ENCODE results near the gene LLGL1. TPM values are rescaled to one million over a fixed set of nuclear protein-coding genes. Genes with fewer than 3 reads are reported as not detected.

The LLGL1 gene
- total and polyA plus RNA-seq, 2 donors (not counting 1 experiment from before 2014, with no cell fraction given): 15.1 to 32.2 TPM

DNA sequence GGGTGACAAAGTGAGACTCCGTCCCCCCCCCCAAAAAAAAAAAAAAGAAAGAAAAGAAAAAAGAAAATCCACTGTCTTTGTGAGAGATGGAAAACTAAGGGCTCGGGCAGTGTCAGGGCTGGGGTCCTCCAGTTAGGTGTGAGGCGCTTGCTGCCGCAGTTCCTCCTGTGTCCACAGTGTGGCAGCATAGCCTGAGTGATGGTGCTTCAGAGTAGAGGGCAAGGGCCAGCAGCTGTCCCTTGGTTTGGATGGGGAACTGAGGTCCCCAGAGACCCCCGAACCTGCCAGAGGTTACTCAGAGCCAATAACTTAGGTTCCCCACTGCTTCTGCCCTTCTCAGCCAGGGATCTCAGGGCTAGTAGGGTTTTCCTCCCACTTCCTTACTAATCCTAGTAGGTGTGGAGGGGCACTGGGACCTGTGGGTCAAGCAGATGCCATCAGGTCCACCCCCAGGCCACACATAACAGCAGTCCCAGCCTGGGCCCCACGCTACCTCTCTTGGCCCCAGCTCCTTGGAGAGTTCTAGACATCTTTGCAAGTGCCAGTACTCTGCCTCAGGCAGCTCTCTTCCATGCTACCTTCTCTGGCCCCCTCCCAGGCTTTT lies 7.9 kb upstream of the LLGL1 start:
- H3K36me3 ChIP-seq (ENCODE audit: control insufficient read depth, insufficient read depth, low read length): no peaks in the 10 kb centered on the region
- no peaks in the 10 kb centered on the region for H4K20me1 ChIP-seq (ENCODE audit: control insufficient read depth, extremely low read depth, insufficient read depth, low read length)
- no peak overlapping the region for H3K27ac ChIP-seq (ENCODE audit: insufficient read depth, low read length)
- H3K4me3 ChIP-seq (replicated peaks in 1 of 4; ENCODE audit: control extremely low read depth in 1 of 4, insufficient read depth in 1 of 4, low read depth in 3 of 4, low read length in 4 of 4): no peak overlapping the region
- peak; percentile 37 to 51 for DNase-seq (ENCODE audit: low read depth in 2 of 2)
- H3K79me2 ChIP-seq (ENCODE audit: control insufficient read depth, insufficient read depth, low read length): no peaks in the 10 kb centered on the region
- no peak overlapping the region for H2AFZ ChIP-seq (ENCODE audit: low read length)
- TF ChIP-seq EZH2 (IDR thresholded peaks at IDR 0.05; ENCODE audit: low read length, missing control alignments): no peak
- TF ChIP-seq, protein P1, sequence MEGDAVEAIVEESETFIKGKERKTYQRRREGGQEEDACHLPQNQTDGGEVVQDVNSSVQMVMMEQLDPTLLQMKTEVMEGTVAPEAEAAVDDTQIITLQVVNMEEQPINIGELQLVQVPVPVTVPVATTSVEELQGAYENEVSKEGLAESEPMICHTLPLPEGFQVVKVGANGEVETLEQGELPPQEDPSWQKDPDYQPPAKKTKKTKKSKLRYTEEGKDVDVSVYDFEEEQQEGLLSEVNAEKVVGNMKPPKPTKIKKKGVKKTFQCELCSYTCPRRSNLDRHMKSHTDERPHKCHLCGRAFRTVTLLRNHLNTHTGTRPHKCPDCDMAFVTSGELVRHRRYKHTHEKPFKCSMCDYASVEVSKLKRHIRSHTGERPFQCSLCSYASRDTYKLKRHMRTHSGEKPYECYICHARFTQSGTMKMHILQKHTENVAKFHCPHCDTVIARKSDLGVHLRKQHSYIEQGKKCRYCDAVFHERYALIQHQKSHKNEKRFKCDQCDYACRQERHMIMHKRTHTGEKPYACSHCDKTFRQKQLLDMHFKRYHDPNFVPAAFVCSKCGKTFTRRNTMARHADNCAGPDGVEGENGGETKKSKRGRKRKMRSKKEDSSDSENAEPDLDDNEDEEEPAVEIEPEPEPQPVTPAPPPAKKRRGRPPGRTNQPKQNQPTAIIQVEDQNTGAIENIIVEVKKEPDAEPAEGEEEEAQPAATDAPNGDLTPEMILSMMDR (conservative IDR thresholded peaks at IDR 0.05 in 1 of 2, IDR thresholded peaks at IDR 0.05 in 1 of 2; ENCODE audit: low read depth in 1 of 2, low read length in 2 of 2): peak; percentile 90 to 99
- H3K9ac ChIP-seq (ENCODE audit: insufficient read depth, low read length): no peak overlapping the region
- H3K9me3 ChIP-seq (ENCODE audit: control insufficient read depth, insufficient read depth, low read depth, low read length): no peaks in the 10 kb centered on the region
- no peak overlapping the region for H3K4me2 ChIP-seq (ENCODE audit: extremely low read depth, insufficient read depth, low read length)
- no peaks in the 10 kb centered on the region for H3K27me3 ChIP-seq (ENCODE audit: control insufficient read depth, insufficient read depth, low read length)
- H3K4me1 ChIP-seq (ENCODE audit: control insufficient read depth, extremely low read depth, insufficient read depth, low read length): peaks cover 16% of the 10 kb centered on the region

DNA sequence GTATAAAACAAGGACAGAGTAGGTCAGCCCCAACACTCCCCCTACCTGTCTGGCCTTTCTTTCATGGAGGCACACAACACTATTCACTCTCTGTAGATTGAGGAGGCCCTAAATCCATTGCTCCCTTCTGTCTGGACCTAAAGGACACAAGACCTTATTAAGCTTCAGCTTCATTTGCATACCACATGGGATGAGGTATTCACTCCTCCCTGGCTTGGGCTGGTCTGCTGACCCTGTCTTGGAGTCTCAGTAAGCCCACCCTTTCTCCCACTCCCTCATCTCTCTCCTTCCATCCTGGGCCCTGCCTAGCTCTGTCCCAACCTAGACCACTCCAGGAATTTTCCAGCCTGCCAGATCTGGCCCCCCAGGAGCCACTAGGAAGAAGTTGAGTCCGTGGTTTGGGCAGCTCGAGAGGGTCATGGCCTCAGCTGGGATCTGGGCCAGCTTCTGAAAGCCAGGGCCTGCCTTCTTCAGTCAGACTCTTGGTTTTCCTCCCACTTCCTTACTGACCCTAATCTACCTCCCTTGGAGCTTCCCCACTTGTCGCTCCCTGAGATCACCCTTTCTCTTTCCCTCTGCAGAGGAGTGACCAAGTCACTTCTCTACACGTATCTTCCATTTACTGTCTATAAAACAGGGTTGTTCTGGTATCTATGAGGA lies 6.5 kb upstream of the LLGL1 start:
- Histone ChIP-seq H2AFZ (ENCODE audit: low read length) (no peak overlapping the region), H3K79me2 (ENCODE audit: control insufficient read depth, insufficient read depth, low read length) (no peaks in the 10 kb centered on the region), H3K27ac (ENCODE audit: insufficient read depth, low read length) (no peak overlapping the region), H3K36me3 (ENCODE audit: control insufficient read depth, insufficient read depth, low read length) (no peaks in the 10 kb centered on the region), H3K9ac (ENCODE audit: insufficient read depth, low read length) (no peak overlapping the region), H3K27me3 (ENCODE audit: control insufficient read depth, insufficient read depth, low read length) (no peaks in the 10 kb centered on the region), H3K4me1 (ENCODE audit: control insufficient read depth, extremely low read depth, insufficient read depth, low read length) (peaks cover 17% of the 10 kb centered on the region), H3K4me2 (ENCODE audit: extremely low read depth, insufficient read depth, low read length) (no peak overlapping the region), H3K4me3 (replicated peaks in 1 of 4; ENCODE audit: control extremely low read depth in 1 of 4, insufficient read depth in 1 of 4, low read depth in 3 of 4, low read length in 4 of 4) (no peak overlapping the region), H4K20me1 (ENCODE audit: control insufficient read depth, extremely low read depth, insufficient read depth, low read length) (no peaks in the 10 kb centered on the region), H3K9me3 (ENCODE audit: control insufficient read depth, insufficient read depth, low read depth, low read length) (no peaks in the 10 kb centered on the region)
- TF ChIP-seq EZH2 (IDR thresholded peaks at IDR 0.05; ENCODE audit: low read length, missing control alignments): no peak
- TF ChIP-seq, protein P1 (conservative IDR thresholded peaks at IDR 0.05 in 1 of 2, IDR thresholded peaks at IDR 0.05 in 1 of 2; ENCODE audit: low read depth in 1 of 2, low read length in 2 of 2): no peak
- DNase-seq (ENCODE audit: low read depth in 2 of 2): peak; percentile 44 to 68

DNA sequence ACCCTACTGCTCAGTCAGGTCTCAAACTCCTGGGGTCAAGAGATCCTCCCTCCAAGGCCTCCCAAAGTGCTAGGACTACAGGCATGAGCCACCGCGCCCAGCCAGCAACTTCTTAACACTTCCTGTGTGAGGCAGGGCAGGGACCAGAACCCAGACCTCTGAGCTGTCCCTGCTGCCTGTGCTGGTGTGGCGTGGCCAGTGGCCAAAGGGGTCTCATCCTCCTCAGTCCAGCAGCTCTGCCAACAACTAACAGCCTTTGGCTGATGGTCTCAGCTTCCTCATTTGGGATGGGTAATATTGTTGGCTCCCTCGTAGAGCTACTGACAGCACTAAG lies 1.4 kb upstream of the LLGL1 start:
- H4K20me1 ChIP-seq (ENCODE audit: control insufficient read depth, extremely low read depth, insufficient read depth, low read length): no peaks in the 10 kb centered on the region

More for the DNA sequence above, 1.4 kb upstream of the LLGL1 start:
- H3K27me3 ChIP-seq (ENCODE audit: control insufficient read depth, insufficient read depth, low read length): no peaks in the 10 kb centered on the region
- peak overlapping the region; percentile 97 for H2AFZ ChIP-seq (ENCODE audit: low read length)
- H3K27ac ChIP-seq (ENCODE audit: insufficient read depth, low read length): no peak overlapping the region
- peaks cover 2% of the 10 kb centered on the region for H3K36me3 ChIP-seq (ENCODE audit: control insufficient read depth, insufficient read depth, low read length)
- H3K4me1 ChIP-seq (ENCODE audit: control insufficient read depth, extremely low read depth, insufficient read depth, low read length): peaks cover 22% of the 10 kb centered on the region
- no peak for TF ChIP-seq EZH2 (IDR thresholded peaks at IDR 0.05; ENCODE audit: low read length, missing control alignments)
- TF ChIP-seq, protein P1 (conservative IDR thresholded peaks at IDR 0.05 in 1 of 2, IDR thresholded peaks at IDR 0.05 in 1 of 2; ENCODE audit: low read depth in 1 of 2, low read length in 2 of 2): no peak
- H3K4me3 ChIP-seq (replicated peaks in 1 of 4; ENCODE audit: control extremely low read depth in 1 of 4, insufficient read depth in 1 of 4, low read depth in 3 of 4, low read length in 4 of 4): no peak overlapping the region
- no peak overlapping the region for H3K9ac ChIP-seq (ENCODE audit: insufficient read depth, low read length)
- no peaks in the 10 kb centered on the region for H3K9me3 ChIP-seq (ENCODE audit: control insufficient read depth, insufficient read depth, low read depth, low read length)
- no peak for DNase-seq (ENCODE audit: low read depth in 2 of 2)
- no peak overlapping the region for H3K4me2 ChIP-seq (ENCODE audit: extremely low read depth, insufficient read depth, low read length)
- peaks cover 11% of the 10 kb centered on the region for H3K79me2 ChIP-seq (ENCODE audit: control insufficient read depth, insufficient read depth, low read length)

Data from fibroblast of lung (primary cell).